Measurements from ENCODE around the gene EVX1.

GRCh38 chr7:27271384-27271783, 28.8 kb downstream of the EVX1 start:
- TF ChIP-seq CTCF (IDR thresholded peaks at IDR 0.05), result no peak
- TF ChIP-seq POLR2A (IDR thresholded peaks at IDR 0.05), result no peak

All from body of pancreas (tissue), 4 donors.